Measurements from ENCODE around the gene KSR1. TPM values are rescaled to one million over a fixed set of nuclear protein-coding genes. Genes with fewer than 3 reads are reported as not detected.
"Not testable (repeated sequence)": the region's sequence is repeated elsewhere in the genome, so short reads cannot be mapped to it uniquely, and the experiment has no call there.

Gene KSR1
- total and polyA plus RNA-seq, 2 experiments from 2014 or later = 0.98 to 2.5 TPM

DNA sequence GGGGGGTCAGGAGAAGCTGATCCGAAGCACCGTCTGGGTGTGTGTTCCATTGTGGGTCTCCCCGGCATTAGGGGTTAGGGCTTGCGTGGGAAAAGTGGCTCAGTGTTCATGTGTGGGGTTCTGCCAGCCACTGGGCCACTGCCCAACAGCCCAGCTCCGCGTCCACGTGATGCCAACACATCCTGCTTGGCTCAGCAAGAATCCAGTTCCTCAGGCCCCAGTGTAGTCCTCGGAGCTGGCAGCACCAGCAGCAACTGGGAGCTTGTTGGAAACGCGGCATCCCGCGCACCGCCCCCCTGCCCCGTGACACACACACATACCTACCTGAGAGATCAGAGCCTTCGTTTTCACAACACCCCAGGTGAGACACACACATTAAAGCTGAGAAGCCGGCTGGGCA lies 193.7 kb downstream of the KSR1 start:
- Histone ChIP-seq H3K4me1 (ENCODE audit: insufficient read depth) (no peaks in the 10 kb centered on the region), H2AFZ (no peak overlapping the region), H3F3A (ENCODE audit: insufficient read depth) (no peaks in the 10 kb centered on the region), H3K79me2 (ENCODE audit: insufficient read depth) (no peaks in the 10 kb centered on the region), H3K9ac (no peak overlapping the region), H3K4me2 (ENCODE audit: unreplicated experiment) (no peak overlapping the region), H3K36me3 (ENCODE audit: low read depth) (no peaks in the 10 kb centered on the region), H4K20me1 (ENCODE audit: insufficient read depth) (no peaks in the 10 kb centered on the region), H3K9me2 (ENCODE audit: insufficient read depth) (no peaks in the 10 kb centered on the region), H3K27ac (no peak overlapping the region), H3K9me3 (ENCODE audit: low read depth) (no peaks in the 10 kb centered on the region), H3K4me3 (no peak overlapping the region), H3K27me3 (replicated peaks; ENCODE audit: insufficient read depth) (no peaks in the 10 kb centered on the region)
- WGBS, 2 experiments (ENCODE audit: low coverage in 1 of 2, low lambda C conversion rate in 2 of 2, missing lambda C conversion rate in 2 of 2) = 82 to 83% methylated on average over 15 to 16 of the region's 16 CpGs
- TF ChIP-seq EZH2phosphoT487 (IDR thresholded peaks at IDR 0.05; ENCODE audit: insufficient read depth, low read depth) (no peak), EZH2 (IDR thresholded peaks at IDR 0.05; ENCODE audit: insufficient read depth, poor library complexity, severe bottlenecking) (no peak)
- in situ Hi-C loops (cut with MboI) = loop anchor here (25.0 kb wide), 1 partner anchor 113 kb away; no protein-coding TSS in a partner anchor
- DNase-seq = no peak

GRCh38 chr17:27650836-27651235 lies 194.6 kb downstream of the KSR1 start:
- no peak overlapping the region for H3K9ac ChIP-seq
- no peak overlapping the region for H3K27ac ChIP-seq
- H3K4me3 ChIP-seq = no peak overlapping the region
- no peaks in the 10 kb centered on the region for H3K79me2 ChIP-seq (ENCODE audit: insufficient read depth)
- H3K9me2 ChIP-seq (ENCODE audit: insufficient read depth) = no peaks in the 10 kb centered on the region
- no peaks in the 10 kb centered on the region for H3K27me3 ChIP-seq (replicated peaks; ENCODE audit: insufficient read depth)
- TF ChIP-seq EZH2phosphoT487 (IDR thresholded peaks at IDR 0.05; ENCODE audit: insufficient read depth, low read depth) (no peak), EZH2 (IDR thresholded peaks at IDR 0.05; ENCODE audit: insufficient read depth, poor library complexity, severe bottlenecking) (no peak)
- no peak for DNase-seq
- H2AFZ ChIP-seq = no peak overlapping the region
- no peaks in the 10 kb centered on the region for H3K36me3 ChIP-seq (ENCODE audit: low read depth)
- in situ Hi-C loops (cut with MboI) = no loop called here
- H3K4me1 ChIP-seq (ENCODE audit: insufficient read depth) = no peaks in the 10 kb centered on the region
- no peaks in the 10 kb centered on the region for H3K9me3 ChIP-seq (ENCODE audit: low read depth)
- no peaks in the 10 kb centered on the region for H3F3A ChIP-seq (ENCODE audit: insufficient read depth)
- no peaks in the 10 kb centered on the region for H4K20me1 ChIP-seq (ENCODE audit: insufficient read depth)
- no peak overlapping the region for H3K4me2 ChIP-seq (ENCODE audit: unreplicated experiment)
- WGBS, 2 experiments (ENCODE audit: low coverage in 1 of 2, low lambda C conversion rate in 2 of 2, missing lambda C conversion rate in 2 of 2) = 61 to 76% methylated on average over 11 of the region's 11 CpGs

DNA sequence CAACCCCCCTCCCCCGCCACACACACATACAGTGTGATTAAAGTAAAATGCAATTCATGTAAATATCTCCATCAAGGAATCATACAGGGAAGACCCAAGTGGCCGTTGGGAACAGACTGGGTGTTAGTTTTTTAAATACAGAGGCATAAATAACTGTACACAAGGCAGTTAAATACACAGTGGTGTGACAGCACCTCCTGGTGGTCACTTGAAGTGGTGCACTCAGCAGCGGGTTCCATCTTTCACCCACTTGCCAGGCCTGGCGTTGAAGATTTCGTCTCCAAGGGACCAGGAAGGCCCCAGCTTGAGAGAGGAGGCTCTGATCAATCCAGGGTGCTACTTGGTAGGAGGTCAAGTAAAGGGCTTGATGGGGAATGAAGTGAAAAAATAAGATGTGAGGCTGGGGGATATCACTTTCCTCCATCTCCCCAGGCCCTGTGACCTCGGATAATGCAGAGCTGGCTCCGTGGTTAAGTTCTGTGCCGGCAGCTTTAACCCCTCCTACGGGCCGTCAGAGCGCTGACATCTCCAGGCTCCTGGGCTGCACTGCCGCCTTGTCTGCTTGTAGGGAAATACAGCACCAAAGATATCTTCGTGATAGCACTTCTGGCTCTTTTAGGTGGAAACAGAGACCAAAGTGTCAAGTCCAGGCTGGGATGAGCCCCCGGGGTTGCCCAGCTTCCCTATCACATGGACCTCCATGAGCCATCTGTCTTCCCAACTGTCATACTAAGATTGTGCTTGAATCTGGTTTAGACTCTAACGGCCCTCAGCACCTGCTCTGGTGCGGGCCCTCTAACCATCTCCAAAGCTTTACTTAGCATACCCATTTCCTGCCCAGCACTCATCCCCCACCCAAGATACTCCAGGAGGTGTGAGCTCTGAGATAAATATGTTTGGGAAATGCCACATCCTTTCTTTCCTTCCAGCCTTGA lies 195.4 kb downstream of the KSR1 start:
- Histone ChIP-seq H3K79me2 (ENCODE audit: insufficient read depth) (no peaks in the 10 kb centered on the region), H3K4me1 (ENCODE audit: insufficient read depth) (no peaks in the 10 kb centered on the region), H2AFZ (no peak overlapping the region), H4K20me1 (ENCODE audit: insufficient read depth) (no peaks in the 10 kb centered on the region), H3K4me3 (no peak overlapping the region), H3K4me2 (ENCODE audit: unreplicated experiment) (no peak overlapping the region), H3K27ac (no peak overlapping the region), H3K36me3 (ENCODE audit: low read depth) (no peaks in the 10 kb centered on the region), H3F3A (ENCODE audit: insufficient read depth) (no peaks in the 10 kb centered on the region), H3K9me3 (ENCODE audit: low read depth) (no peaks in the 10 kb centered on the region), H3K9me2 (ENCODE audit: insufficient read depth) (no peaks in the 10 kb centered on the region), H3K27me3 (replicated peaks; ENCODE audit: insufficient read depth) (no peaks in the 10 kb centered on the region), H3K9ac (no peak overlapping the region)
- TF ChIP-seq EZH2phosphoT487 (IDR thresholded peaks at IDR 0.05; ENCODE audit: insufficient read depth, low read depth) = no peak
- TF ChIP-seq EZH2 (IDR thresholded peaks at IDR 0.05; ENCODE audit: insufficient read depth, poor library complexity, severe bottlenecking) = no peak
- DNase-seq = peak; percentile 48
- 39 to 42% methylated on average over 16 of the region's 16 CpGs for WGBS, 2 experiments (ENCODE audit: low coverage in 1 of 2, low lambda C conversion rate in 2 of 2, missing lambda C conversion rate in 2 of 2)
- in situ Hi-C loops (cut with MboI) = no loop called here

GRCh38 chr17:27653449-27653971 lies 197.3 kb downstream of the KSR1 start:
- H3K9me2 ChIP-seq (ENCODE audit: insufficient read depth); H4K20me1 ChIP-seq (ENCODE audit: insufficient read depth); H3K36me3 ChIP-seq (ENCODE audit: low read depth); H3K4me2 ChIP-seq (ENCODE audit: unreplicated experiment); H3K27me3 ChIP-seq (replicated peaks; ENCODE audit: insufficient read depth); H2AFZ ChIP-seq; H3K9ac ChIP-seq; H3F3A ChIP-seq (ENCODE audit: insufficient read depth); in situ Hi-C loops (cut with MboI); H3K4me1 ChIP-seq (ENCODE audit: insufficient read depth); DNase-seq; H3K79me2 ChIP-seq (ENCODE audit: insufficient read depth); H3K9me3 ChIP-seq (ENCODE audit: low read depth); H3K4me3 ChIP-seq; H3K27ac ChIP-seq: not testable (repeated sequence)
- 64 to 73% methylated on average over 9 of the region's 9 CpGs for WGBS, 2 experiments (ENCODE audit: low coverage in 1 of 2, low lambda C conversion rate in 2 of 2, missing lambda C conversion rate in 2 of 2)

All from GM23248 (cell line).